Spleen (tissue), 7 donors: Measurements from ENCODE around the gene PDE4A.

ENCODE experiments used
- POLR2A ChIP-seq, 3 donors: fragments of 450-650 bp; IDR thresholded peaks; one replicate each; pipeline ENCODE4 v1.5.1; 2017; ENCODE audit warnings: antibody characterized with exemption in 3 of 3, mild to moderate bottlenecking in 1 of 3
- TF ChIP-seq, protein P1 (sequence below), 11 experiments: fragments of 200-600 bp in 7 of 11; fragments of 450-650 bp in 4 of 11; sonication (generic) in 4 of 11; IDR thresholded peaks in 8 of 11; conservative IDR thresholded peaks in 3 of 11; 1 replicate in 7 of 11; 2 replicates in 4 of 11; pipeline versions ENCODE4 v1.4.0 to v1.8.0; 2016 to 2021; ENCODE audit warnings: antibody characterized with exemption in 11 of 11, inconsistent platforms in 4 of 11, mild to moderate bottlenecking in 1 of 11
- donor health status: DM: no; HTN: no; CAD: no; lungs with moderate emphysema.
- donor health status: DM: no; HTN: no; CAD: no.
- donor health status: DM: no; HTN: no; CAD: no.

DNA sequence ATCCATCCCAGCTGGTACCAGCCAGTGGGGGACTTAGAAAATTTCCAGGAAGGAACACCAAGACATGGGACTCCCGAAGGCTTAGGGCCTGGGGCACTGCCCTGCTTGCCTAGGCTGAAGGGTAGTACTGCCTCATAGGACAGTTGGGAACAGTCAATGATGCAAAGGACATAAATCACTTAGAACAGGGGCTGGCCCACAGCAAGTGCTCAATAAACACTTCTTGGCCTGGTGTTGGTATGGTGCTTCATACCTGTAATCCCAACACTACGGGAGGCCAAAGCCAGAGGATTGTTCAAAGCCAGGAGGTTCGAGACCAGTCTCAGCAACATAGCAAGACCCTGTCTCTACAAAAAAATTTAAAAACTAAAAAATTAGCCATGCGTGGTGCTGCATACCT, 77.0 kb downstream of the PDE4A start:
- TF ChIP-seq, protein P1, sequence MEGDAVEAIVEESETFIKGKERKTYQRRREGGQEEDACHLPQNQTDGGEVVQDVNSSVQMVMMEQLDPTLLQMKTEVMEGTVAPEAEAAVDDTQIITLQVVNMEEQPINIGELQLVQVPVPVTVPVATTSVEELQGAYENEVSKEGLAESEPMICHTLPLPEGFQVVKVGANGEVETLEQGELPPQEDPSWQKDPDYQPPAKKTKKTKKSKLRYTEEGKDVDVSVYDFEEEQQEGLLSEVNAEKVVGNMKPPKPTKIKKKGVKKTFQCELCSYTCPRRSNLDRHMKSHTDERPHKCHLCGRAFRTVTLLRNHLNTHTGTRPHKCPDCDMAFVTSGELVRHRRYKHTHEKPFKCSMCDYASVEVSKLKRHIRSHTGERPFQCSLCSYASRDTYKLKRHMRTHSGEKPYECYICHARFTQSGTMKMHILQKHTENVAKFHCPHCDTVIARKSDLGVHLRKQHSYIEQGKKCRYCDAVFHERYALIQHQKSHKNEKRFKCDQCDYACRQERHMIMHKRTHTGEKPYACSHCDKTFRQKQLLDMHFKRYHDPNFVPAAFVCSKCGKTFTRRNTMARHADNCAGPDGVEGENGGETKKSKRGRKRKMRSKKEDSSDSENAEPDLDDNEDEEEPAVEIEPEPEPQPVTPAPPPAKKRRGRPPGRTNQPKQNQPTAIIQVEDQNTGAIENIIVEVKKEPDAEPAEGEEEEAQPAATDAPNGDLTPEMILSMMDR (IDR thresholded peaks at IDR 0.05 in 8 of 11, conservative IDR thresholded peaks at IDR 0.05 in 3 of 11), result no peak
- TF ChIP-seq POLR2A (IDR thresholded peaks at IDR 0.05), result no peak
